GM23338 (cell line): ENCODE results near the gene EIF3F.

Experiments
- CREB1 ChIP-seq: fragments of 250-450 bp; sonication (Bioruptor Pico); IDR thresholded peaks from 2 replicates; pipeline ENCODE4 v1.5.0; 2020; ENCODE audit warnings: low read depth, mild to moderate bottlenecking, moderate library complexity
- EZH2 ChIP-seq: fragments of 200-600 bp; sonication (generic); IDR thresholded peaks from one replicate; pipeline ENCODE4 v1.8.0; 2017; ENCODE audit warnings: antibody characterized with exemption, mild to moderate bottlenecking, low read depth; ENCODE audit not compliant: unreplicated experiment
- EZH2phosphoT487 ChIP-seq: fragments of 200-600 bp; sonication (generic); IDR thresholded peaks from one replicate; pipeline ENCODE4 v1.8.1; 2018; ENCODE audit warnings: antibody characterized with exemption; ENCODE audit not compliant: unreplicated experiment
- JUNB ChIP-seq: IDR thresholded peaks from one replicate; pipeline ENCODE4 v1.6.1; 2016; ENCODE audit warnings: antibody characterized with exemption; ENCODE audit not compliant: unreplicated experiment
- NANOG ChIP-seq: IDR thresholded peaks from 2 replicates; pipeline ENCODE4 v1.6.1; 2016; ENCODE audit warnings: antibody characterized with exemption, borderline replicate concordance
- POLR2AphosphoS5 ChIP-seq: IDR thresholded peaks from 2 replicates; pipeline ENCODE4 v1.6.1; 2016; ENCODE audit warnings: antibody characterized with exemption, low read depth
- ZNF114 ChIP-seq: fragments of 250-450 bp; sonication (Bioruptor Pico); IDR thresholded peaks from 2 replicates; pipeline ENCODE4 v1.5.0; 2020; ENCODE audit warnings: mild to moderate bottlenecking, moderate library complexity
- ZNF331 ChIP-seq: fragments of 250-450 bp; sonication (Bioruptor Pico); IDR thresholded peaks from 2 replicates; pipeline ENCODE4 v1.5.0; 2020; ENCODE audit warnings: low read depth, mild to moderate bottlenecking, moderate library complexity
- TF ChIP-seq, protein P1 (sequence below), 2 experiments: fragments of 200-600 bp in 1 of 2; sonication (generic) in 1 of 2; conservative IDR thresholded peaks; 2 replicates each; pipeline versions ENCODE4 v1.5.1 to v1.6.1; 2016 to 2017; ENCODE audit warnings: antibody characterized with exemption in 2 of 2, low read depth in 2 of 2, mild to moderate bottlenecking in 2 of 2, moderate library complexity in 1 of 2
- TF ChIP-seq, protein P2 (sequence below): IDR thresholded peaks from one replicate; pipeline ENCODE4 v1.6.1; 2018; ENCODE audit warnings: antibody characterized with exemption; ENCODE audit not compliant: unreplicated experiment

DNA sequence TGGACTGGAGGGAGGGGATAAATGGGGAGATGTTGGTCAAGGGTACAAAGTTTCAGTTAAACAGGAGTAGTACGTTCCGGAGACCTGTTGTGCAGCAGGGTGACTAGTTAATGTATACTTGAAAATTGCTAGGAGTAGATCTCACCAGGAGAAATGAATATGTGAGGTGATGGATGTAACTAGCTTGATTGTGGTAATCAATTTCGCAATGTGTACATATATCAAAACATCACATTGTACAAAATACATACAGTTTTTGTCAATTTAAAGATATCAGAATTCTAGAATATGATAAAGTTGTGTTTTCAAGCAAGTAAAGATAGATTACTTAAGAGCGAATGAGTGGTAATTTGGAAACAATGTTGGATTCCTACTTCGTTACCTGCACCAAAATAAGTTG is 13.3 kb downstream of the EIF3F start:
- TF ChIP-seq EZH2 (no peak), POLR2AphosphoS5 (no peak), ZNF331 (CRISPR knock-in tag) (no peak), CREB1 (no peak), EZH2phosphoT487 (no peak), ZNF114 (no peak), NANOG (no peak), JUNB (no peak)
- TF ChIP-seq, protein P1, sequence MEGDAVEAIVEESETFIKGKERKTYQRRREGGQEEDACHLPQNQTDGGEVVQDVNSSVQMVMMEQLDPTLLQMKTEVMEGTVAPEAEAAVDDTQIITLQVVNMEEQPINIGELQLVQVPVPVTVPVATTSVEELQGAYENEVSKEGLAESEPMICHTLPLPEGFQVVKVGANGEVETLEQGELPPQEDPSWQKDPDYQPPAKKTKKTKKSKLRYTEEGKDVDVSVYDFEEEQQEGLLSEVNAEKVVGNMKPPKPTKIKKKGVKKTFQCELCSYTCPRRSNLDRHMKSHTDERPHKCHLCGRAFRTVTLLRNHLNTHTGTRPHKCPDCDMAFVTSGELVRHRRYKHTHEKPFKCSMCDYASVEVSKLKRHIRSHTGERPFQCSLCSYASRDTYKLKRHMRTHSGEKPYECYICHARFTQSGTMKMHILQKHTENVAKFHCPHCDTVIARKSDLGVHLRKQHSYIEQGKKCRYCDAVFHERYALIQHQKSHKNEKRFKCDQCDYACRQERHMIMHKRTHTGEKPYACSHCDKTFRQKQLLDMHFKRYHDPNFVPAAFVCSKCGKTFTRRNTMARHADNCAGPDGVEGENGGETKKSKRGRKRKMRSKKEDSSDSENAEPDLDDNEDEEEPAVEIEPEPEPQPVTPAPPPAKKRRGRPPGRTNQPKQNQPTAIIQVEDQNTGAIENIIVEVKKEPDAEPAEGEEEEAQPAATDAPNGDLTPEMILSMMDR (conservative IDR thresholded peaks at IDR 0.05; ENCODE audit: low read depth in 2 of 2): no peak
- TF ChIP-seq, protein P2, sequence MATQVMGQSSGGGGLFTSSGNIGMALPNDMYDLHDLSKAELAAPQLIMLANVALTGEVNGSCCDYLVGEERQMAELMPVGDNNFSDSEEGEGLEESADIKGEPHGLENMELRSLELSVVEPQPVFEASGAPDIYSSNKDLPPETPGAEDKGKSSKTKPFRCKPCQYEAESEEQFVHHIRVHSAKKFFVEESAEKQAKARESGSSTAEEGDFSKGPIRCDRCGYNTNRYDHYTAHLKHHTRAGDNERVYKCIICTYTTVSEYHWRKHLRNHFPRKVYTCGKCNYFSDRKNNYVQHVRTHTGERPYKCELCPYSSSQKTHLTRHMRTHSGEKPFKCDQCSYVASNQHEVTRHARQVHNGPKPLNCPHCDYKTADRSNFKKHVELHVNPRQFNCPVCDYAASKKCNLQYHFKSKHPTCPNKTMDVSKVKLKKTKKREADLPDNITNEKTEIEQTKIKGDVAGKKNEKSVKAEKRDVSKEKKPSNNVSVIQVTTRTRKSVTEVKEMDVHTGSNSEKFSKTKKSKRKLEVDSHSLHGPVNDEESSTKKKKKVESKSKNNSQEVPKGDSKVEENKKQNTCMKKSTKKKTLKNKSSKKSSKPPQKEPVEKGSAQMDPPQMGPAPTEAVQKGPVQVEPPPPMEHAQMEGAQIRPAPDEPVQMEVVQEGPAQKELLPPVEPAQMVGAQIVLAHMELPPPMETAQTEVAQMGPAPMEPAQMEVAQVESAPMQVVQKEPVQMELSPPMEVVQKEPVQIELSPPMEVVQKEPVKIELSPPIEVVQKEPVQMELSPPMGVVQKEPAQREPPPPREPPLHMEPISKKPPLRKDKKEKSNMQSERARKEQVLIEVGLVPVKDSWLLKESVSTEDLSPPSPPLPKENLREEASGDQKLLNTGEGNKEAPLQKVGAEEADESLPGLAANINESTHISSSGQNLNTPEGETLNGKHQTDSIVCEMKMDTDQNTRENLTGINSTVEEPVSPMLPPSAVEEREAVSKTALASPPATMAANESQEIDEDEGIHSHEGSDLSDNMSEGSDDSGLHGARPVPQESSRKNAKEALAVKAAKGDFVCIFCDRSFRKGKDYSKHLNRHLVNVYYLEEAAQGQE: no peak
